Testis (tissue), 2 donors: ENCODE data around the gene SUZ12.

Experiments
- POLR2A ChIP-seq: fragments of 450-650 bp; IDR thresholded peaks from one replicate; pipeline ENCODE4 v1.6.1; 2017; ENCODE audit warnings: antibody characterized with exemption, mild to moderate bottlenecking, moderate library complexity
- TF ChIP-seq, protein P1 (sequence below), 3 experiments: fragments of 450-650 bp in 2 of 3; fragments of 200-600 bp in 1 of 3; sonication (generic) in 1 of 3; IDR thresholded peaks; one replicate each; pipeline ENCODE4 v1.5.1; 2016 to 2019; ENCODE audit warnings: antibody characterized with exemption in 3 of 3, mild to moderate bottlenecking in 2 of 3, moderate library complexity in 1 of 3

DNA sequence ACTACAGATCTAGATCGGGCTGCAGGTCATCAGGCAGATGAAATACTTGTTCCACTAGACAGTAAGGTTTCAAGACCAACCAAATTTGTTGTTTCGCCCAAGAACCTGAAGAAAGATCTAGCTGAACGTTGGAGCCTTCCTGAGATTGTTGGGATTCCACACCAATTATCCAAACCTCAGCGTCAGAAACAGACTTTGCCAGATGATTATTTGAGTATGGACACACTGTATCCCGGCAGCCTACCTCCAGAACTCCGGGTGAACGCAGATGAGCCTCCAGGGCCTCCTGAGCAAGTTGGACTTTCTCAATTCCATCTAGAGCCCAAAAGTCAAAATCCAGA, 84.8 kb downstream of the SUZ12 start:
- TF ChIP-seq, protein P1, sequence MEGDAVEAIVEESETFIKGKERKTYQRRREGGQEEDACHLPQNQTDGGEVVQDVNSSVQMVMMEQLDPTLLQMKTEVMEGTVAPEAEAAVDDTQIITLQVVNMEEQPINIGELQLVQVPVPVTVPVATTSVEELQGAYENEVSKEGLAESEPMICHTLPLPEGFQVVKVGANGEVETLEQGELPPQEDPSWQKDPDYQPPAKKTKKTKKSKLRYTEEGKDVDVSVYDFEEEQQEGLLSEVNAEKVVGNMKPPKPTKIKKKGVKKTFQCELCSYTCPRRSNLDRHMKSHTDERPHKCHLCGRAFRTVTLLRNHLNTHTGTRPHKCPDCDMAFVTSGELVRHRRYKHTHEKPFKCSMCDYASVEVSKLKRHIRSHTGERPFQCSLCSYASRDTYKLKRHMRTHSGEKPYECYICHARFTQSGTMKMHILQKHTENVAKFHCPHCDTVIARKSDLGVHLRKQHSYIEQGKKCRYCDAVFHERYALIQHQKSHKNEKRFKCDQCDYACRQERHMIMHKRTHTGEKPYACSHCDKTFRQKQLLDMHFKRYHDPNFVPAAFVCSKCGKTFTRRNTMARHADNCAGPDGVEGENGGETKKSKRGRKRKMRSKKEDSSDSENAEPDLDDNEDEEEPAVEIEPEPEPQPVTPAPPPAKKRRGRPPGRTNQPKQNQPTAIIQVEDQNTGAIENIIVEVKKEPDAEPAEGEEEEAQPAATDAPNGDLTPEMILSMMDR (IDR thresholded peaks at IDR 0.05): no peak
- no peak for TF ChIP-seq POLR2A
